Mucosa of descending colon (tissue), 3 donors: ENCODE results near the gene HOXC13. TPM values are rescaled to one million over a fixed set of nuclear protein-coding genes. Genes with fewer than 3 reads are reported as not detected.

Experiments
- ATAC-seq: fragments of 200-7000 bp; cut with Tn5 transposase; one replicate; pipeline ENCODE4 v1.9.1; 2020; ENCODE audit warnings: mild to moderate bottlenecking, moderate library complexity
- DNase-seq, 3 donors: peaks; one replicate each; pipeline ENCODE4 v3.0.0-alpha.2; 2020
- H3K36me3 ChIP-seq: fragments of 200-600 bp; one replicate; pipeline ENCODE4 v1.8.0; 2021; ENCODE audit warnings: low read depth, mild to moderate bottlenecking
- H3K4me1 ChIP-seq: fragments of 200-600 bp; one replicate; pipeline ENCODE4 v1.8.0; 2021; ENCODE audit warnings: low read depth, mild to moderate bottlenecking
- H3K4me3 ChIP-seq: fragments of 200-600 bp; one replicate; pipeline ENCODE4 v1.8.0; 2021; ENCODE audit warnings: mild to moderate bottlenecking
- H3K9me3 ChIP-seq: fragments of 200-600 bp; one replicate; pipeline ENCODE4 v1.8.0; 2021; ENCODE audit warnings: mild to moderate bottlenecking
- CTCF ChIP-seq: fragments of 200-600 bp; IDR thresholded peaks from one replicate; pipeline ENCODE4 v1.8.0; 2022; ENCODE audit warnings: antibody characterized with exemption, mild to moderate bottlenecking
- intact Hi-C, 2 donors: fragments of 100-400 bp; cut with DNase I in 1 of 2; cut with micrococcal nuclease in 1 of 2; formaldehyde crosslinking; loops; one replicate each; pipeline versions ENCODE4 v1.11.0 to v1.11.1; 2022; cut with DNase I, micrococcal nuclease
- total RNA-seq, 3 donors: library from RNA; stranded (reverse); fragmentation: NEBNext Ultra II Directional in 2 of 3; extraction: Animal tissue kit (Norgen Biotek cat#: 25700) in 2 of 3; gene quantifications; one replicate each; pipeline versions ENCODE4 v1.2.1 to v1.2.4, GENCODE V29; 2021 to 2023
- donor health status: DM: no; HTN: no; CAD: no; lungs with moderate emphysema.
- donor health status: DM: no; HTN: no; CAD: no.
- donor health status: DM: no; HTN: yes; CAD: no.

The HOXC13 gene
- total RNA-seq, 3 donors from 2014 or later, result not detected

GRCh38 chr12:53980802-53981496, 42.3 kb downstream of the HOXC13 start:
- Histone ChIP-seq H3K4me1 (peaks cover 9% of the 10 kb centered on the region), H3K36me3 (no peaks in the 10 kb centered on the region), H3K4me3 (no peak overlapping the region), H3K9me3 (peaks cover 5% of the 10 kb centered on the region)
- DNase-seq (no peak), ATAC-seq (no peak)
- intact Hi-C loops, result no loop called here
- TF ChIP-seq CTCF, result no peak

GRCh38 chr12:53981634-53982565, 43.3 kb downstream of the HOXC13 start:
- Histone ChIP-seq H3K4me1 (peaks cover 12% of the 10 kb centered on the region), H3K9me3 (no peaks in the 10 kb centered on the region), H3K4me3 (no peak overlapping the region), H3K36me3 (no peaks in the 10 kb centered on the region)
- ATAC-seq, result no peak
- intact Hi-C loops, result no loop called here
- TF ChIP-seq CTCF, result no peak
- no peak for DNase-seq

- TF ChIP-seq CTCF, result no peak
- no peak for ATAC-seq
- Histone ChIP-seq H3K9me3 (no peaks in the 10 kb centered on the region), H3K4me1 (peaks cover 12% of the 10 kb centered on the region), H3K36me3 (no peaks in the 10 kb centered on the region), H3K4me3 (no peak overlapping the region)
- intact Hi-C loops, result no loop called here
- no peak for DNase-seq
Measured at GRCh38 chr12:53982648-53983567, 44.3 kb downstream of the HOXC13 start.

- Histone ChIP-seq H3K4me3 (no peak overlapping the region), H3K9me3 (no peaks in the 10 kb centered on the region), H3K36me3 (no peaks in the 10 kb centered on the region), H3K4me1 (peaks cover 12% of the 10 kb centered on the region)
- no peak for TF ChIP-seq CTCF
- ATAC-seq (no peak), DNase-seq (no peak)
- intact Hi-C loops, result no loop called here
Measured at GRCh38 chr12:53983568-53983949, 44.9 kb downstream of the HOXC13 start.

- TF ChIP-seq CTCF, result no peak
- no peaks in the 10 kb centered on the region for H3K36me3 ChIP-seq
- no peaks in the 10 kb centered on the region for H3K9me3 ChIP-seq
- peaks cover 7% of the 10 kb centered on the region for H3K4me1 ChIP-seq
- DNase-seq, result peak in 1 of 3 donors; percentile 36
- intact Hi-C loops, result no loop called here
- no peak overlapping the region for H3K4me3 ChIP-seq
- no peak for ATAC-seq
Measured at GRCh38 chr12:53983950-53984572, 45.4 kb downstream of the HOXC13 start.
